K562 (cell line): ENCODE measurements around the gene KCP. TPM values are rescaled to one million over a fixed set of nuclear protein-coding genes. Genes with fewer than 3 reads are reported as not detected.

ENCODE experiments used
- ATAC-seq: fragments of 200-7000 bp; cut with Tn5 transposase; 3 replicates; pipeline ENCODE4 v1.9.1; 2020; ENCODE audit warnings: moderate library complexity
- BruUV-seq: library from RNA; stranded (reverse); fragments of 400-500 nt; replicated peaks from 2 replicates; lab custom pipeline; 2021; lab: Mats Ljungman, UMichigan
- CTCF ChIA-PET: fragments of 300-600 bp; formaldehyde crosslinking; extraction: SDS; loops from one replicate; lab custom pipeline; 2021; ENCODE audit warnings: low intra/inter-chr PET ratio; lab: Yijun Ruan, JAX
- POLR2A ChIA-PET: fragments of 300-600, 350-650 bp; sonication (Branson Sonifier 250); formaldehyde crosslinking; extraction: SDS; loops from one replicate; lab custom pipeline; 2021; ENCODE audit warnings: antibody characterized with exemption, inconsistent platforms; lab: Yijun Ruan, JAX
- DNase-seq, 4 experiments: peaks; one replicate each; pipeline versions ENCODE4 v3.0.0 to v3.0.0-alpha.2; 2011 to 2018; ENCODE audit warnings: low spot score in 3 of 4, mixed read lengths in 3 of 4; ENCODE audit errors: extremely low read depth in 1 of 4
- FAIRE-seq: peaks from 2 replicates; lab custom pipeline; 2011; peaks lifted over from hg19 to GRCh38; lab: Jason Lieb, UNC
- H2AFZ ChIP-seq: 2 replicates; pipeline ENCODE4 v1.6.0; 2011; ENCODE audit warnings: low read depth, low read length, control low read depth, inconsistent platforms
- H3K27ac ChIP-seq: fragments of 200-600 bp; 3 replicates; pipeline ENCODE4 v1.8.0; 2011; ENCODE audit warnings: low read depth, mild to moderate bottlenecking, control low read depth, inconsistent platforms, low read length, moderate library complexity, mixed read lengths; ENCODE audit errors: extremely low read depth
- H3K27me3 ChIP-seq, 2 experiments: fragments of 300-600 bp in 1 of 2; 2 replicates in 1 of 2; 3 replicates in 1 of 2; pipeline versions ENCODE4 v1.6.0 to v1.8.0; 2011; ENCODE audit warnings: inconsistent platforms in 2 of 2, low read length in 2 of 2, mild to moderate bottlenecking in 1 of 2, mixed read lengths in 1 of 2, moderate library complexity in 1 of 2; ENCODE audit not compliant: control insufficient read depth in 2 of 2, insufficient read depth in 2 of 2
- H3K36me3 ChIP-seq: fragments of 300-600 bp; 3 replicates; pipeline ENCODE4 v1.8.0; 2011; ENCODE audit warnings: mild to moderate bottlenecking, low read length, inconsistent platforms; ENCODE audit not compliant: control insufficient read depth, insufficient read depth
- H3K4me1 ChIP-seq, 2 experiments: fragments of 200-600 bp in 1 of 2; replicated peaks in 1 of 2; 2 replicates in 1 of 2; 3 replicates in 1 of 2; pipeline versions ENCODE4 v1.5.1 to v1.8.0; 2011; ENCODE audit warnings: inconsistent platforms in 2 of 2, low read length in 2 of 2, mild to moderate bottlenecking in 1 of 2, mixed read lengths in 1 of 2, moderate library complexity in 1 of 2; ENCODE audit not compliant: control insufficient read depth in 2 of 2, insufficient read depth in 2 of 2
- H3K4me2 ChIP-seq: 2 replicates; pipeline ENCODE4 v1.6.1; 2011; ENCODE audit warnings: low read length, control low read depth, inconsistent platforms, mixed read lengths; ENCODE audit not compliant: insufficient read depth
- H3K4me3 ChIP-seq: fragments of 200-600 bp; sonication (generic), shearing (Covaris generic); 2 replicates; pipeline ENCODE4 v1.5.1; 2016; ENCODE audit warnings: control low read depth, inconsistent platforms
- H3K79me2 ChIP-seq: fragments of 200-600 bp; 3 replicates; pipeline ENCODE4 v1.8.0; 2011; ENCODE audit warnings: low read length, inconsistent platforms; ENCODE audit not compliant: control insufficient read depth, insufficient read depth
- H3K9ac ChIP-seq, 2 experiments: 2 replicates each; pipeline versions ENCODE4 v1.6.0 to v1.6.1; 2011; ENCODE audit warnings: low read depth in 2 of 2, low read length in 2 of 2, control low read depth in 1 of 2, inconsistent platforms in 1 of 2, mild to moderate bottlenecking in 1 of 2, mixed read lengths in 1 of 2; ENCODE audit not compliant: insufficient read depth in 1 of 2
- H3K9me1 ChIP-seq: one replicate; pipeline ENCODE4 v1.6.0; 2011; ENCODE audit warnings: inconsistent platforms, mild to moderate bottlenecking, low read length, moderate library complexity; ENCODE audit not compliant: control insufficient read depth, insufficient read depth
- H3K9me3 ChIP-seq: replicated peaks from 2 replicates; pipeline ENCODE4 v1.5.1; 2011; ENCODE audit warnings: low read depth, low read length, inconsistent platforms; ENCODE audit not compliant: control insufficient read depth, insufficient read depth
- H4K20me1 ChIP-seq: replicated peaks from 2 replicates; pipeline ENCODE4 v1.6.1; 2011; ENCODE audit warnings: low read length, inconsistent platforms, mixed read lengths; ENCODE audit not compliant: control insufficient read depth, insufficient read depth
- CTBP1 ChIP-seq: fragments of 450-650 bp; IDR thresholded peaks from 2 replicates; pipeline ENCODE4 v1.6.1; 2016; ENCODE audit warnings: borderline replicate concordance
- FOXJ2 ChIP-seq: fragments of 200-800 bp; sonication (Bioruptor generic); IDR thresholded peaks from 2 replicates; pipeline ENCODE4 v1.6.1; 2016; ENCODE audit warnings: missing genetic modification characterization, missing compliant biosample characterization
- GTF2E2 ChIP-seq: fragments of 200-800 bp; sonication (Bioruptor generic); IDR thresholded peaks from 2 replicates; pipeline ENCODE4 v1.6.1; 2016; ENCODE audit warnings: missing genetic modification characterization, missing compliant biosample characterization
- HDAC3 ChIP-seq: fragments of 450-650 bp; IDR thresholded peaks from 2 replicates; pipeline ENCODE4 v1.6.1; 2018; ENCODE audit warnings: borderline replicate concordance, mild to moderate bottlenecking, moderate library complexity; ENCODE audit not compliant: partially characterized antibody
- KLF1 ChIP-seq: fragments of 450-650 bp; IDR thresholded peaks from 2 replicates; pipeline ENCODE4 v1.6.1; 2016; ENCODE audit warnings: missing genetic modification characterization, missing compliant biosample characterization
- MCM3 ChIP-seq: fragments of 450-650 bp; IDR thresholded peaks from 2 replicates; pipeline ENCODE4 v1.6.1; 2016
- MYNN ChIP-seq, 2 experiments: sonication (generic); formaldehyde crosslinking in 1 of 2; IDR thresholded peaks; 2 replicates each; pipeline versions ENCODE4 v1.5.0 to v1.6.1; 2016 to 2020; ENCODE audit warnings: antibody characterized with exemption in 1 of 2, missing genetic modification reagents in 1 of 2
- RB1 ChIP-seq: fragments of 450-650 bp; IDR thresholded peaks from 2 replicates; pipeline ENCODE4 v1.6.1; 2017; ENCODE audit warnings: low read depth, mild to moderate bottlenecking
- SMARCE1 ChIP-seq: fragments of 450-650 bp; IDR thresholded peaks from 2 replicates; pipeline ENCODE4 v1.7.1; 2016; ENCODE audit warnings: mild to moderate bottlenecking
- SREBF2 ChIP-seq: sonication (generic); formaldehyde crosslinking; IDR thresholded peaks from 2 replicates; pipeline ENCODE4 v1.4.0; 2020; ENCODE audit warnings: mild to moderate bottlenecking, missing genetic modification reagents
- ZNF586 ChIP-seq: fragments of 450-650 bp; formaldehyde crosslinking; conservative IDR thresholded peaks from 2 replicates; pipeline ENCODE4 v1.4.0; 2020; ENCODE audit warnings: mild to moderate bottlenecking, moderate library complexity
- WGBS: fragments of 100-300 bp; shearing (Covaris generic); methylation state at CpG from one replicate; pipeline ENCODE4 v1.1.6; 2016; ENCODE audit warnings: low coverage, mixed read lengths; ENCODE audit not compliant: insufficient coverage; ENCODE audit errors: missing lambda C conversion rate; 5-methylcytosine and 5-hydroxymethylcytosine counted together
- in situ Hi-C: fragments of 300-500 bp; cut with MboI; formaldehyde crosslinking; loops from 4 replicates; pipeline ENCODE4 v1.15.0; 2018; ENCODE audit warnings: inconsistent platforms, mixed read lengths
- intact Hi-C: fragments of 100-400 bp; cut with micrococcal nuclease; formaldehyde crosslinking; loops from 2 replicates; pipeline ENCODE4 v1.14.2; 2022
- polyA plus RNA-seq, 8 experiments: library from polyadenylated mRNA; depleted of rRNA in 4 of 8; stranded (reverse) in 5 of 8; unstranded in 3 of 8; fragments of >200 nt; fragmentation: Nextera tagmentation in 2 of 8; fragmentation: Illumina TruSeq in 1 of 8; extraction: Ambion mirVana in 2 of 8; extraction: Trizol in 1 of 8; gene quantifications; 2 replicates each; pipeline versions ENCODE4 v1.2.1 to v1.2.3, GENCODE V29; 2011 to 2014; ENCODE audit warnings: inconsistent platforms in 1 of 8, missing spikeins in 1 of 8
- total RNA-seq, 7 experiments: library from RNA; depleted of rRNA in 6 of 7; stranded (reverse); fragments of >200 nt in 6 of 7; fragmentation: Illumina TruSeq in 2 of 7; extraction: Trizol in 2 of 7; gene quantifications; 2 replicates each; pipeline versions ENCODE4 v1.2.1 to v1.2.3, GENCODE V29; 2011 to 2021; ENCODE audit warnings: low replicate concordance in 1 of 7
- TF ChIP-seq, protein P1 (sequence below): sonication (generic); formaldehyde crosslinking; IDR thresholded peaks from 2 replicates; pipeline ENCODE4 v1.8.0; 2022; ENCODE audit warnings: mild to moderate bottlenecking, missing genetic modification reagents
- TF ChIP-seq, protein P2 (sequence below): fragments of 250-450 bp; sonication (Bioruptor Pico); IDR thresholded peaks from 2 replicates; pipeline ENCODE4 v1.5.0; 2020; ENCODE audit warnings: mild to moderate bottlenecking
- TF ChIP-seq, protein P3 (sequence below): fragments of 450-650 bp; IDR thresholded peaks from 2 replicates; pipeline ENCODE4 v1.7.1; 2018; ENCODE audit warnings: mild to moderate bottlenecking, low read depth; ENCODE audit not compliant: partially characterized antibody

Gene KCP
- total and polyA plus RNA-seq, 9 of the 15 experiments (the other 6 are each of a cell fraction or from before 2014, with no cell fraction given) = 0.06 to 0.17 (median 0.12) TPM; not detected in 3

DNA sequence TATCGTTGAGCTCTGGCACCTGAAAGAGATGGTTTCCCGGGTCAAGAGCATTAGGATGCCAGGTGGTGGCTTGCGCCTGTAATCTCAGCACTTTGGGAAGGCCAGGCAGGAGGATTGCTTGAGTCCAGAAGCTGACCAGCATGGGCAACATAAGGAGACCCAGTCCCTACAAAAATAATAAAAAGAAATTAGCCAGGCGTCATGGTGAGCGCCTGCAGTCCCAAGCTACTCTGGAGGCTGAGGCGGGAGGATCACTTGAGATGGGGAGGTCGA lies 6.1 kb upstream of the KCP start:
- peaks cover 8% of the 10 kb centered on the region; the same call in 1 of the 2 replicates for H4K20me1 ChIP-seq
- H3K27me3 ChIP-seq = peaks cover 69 to 77% of the 10 kb centered on the region in 2 experiments
- no peaks in the 10 kb centered on the region for H3K36me3 ChIP-seq
- no peak overlapping the region for H2AFZ ChIP-seq
- no TSS peak for BruUV-seq
- DNase-seq = no peak
- ATAC-seq = no peak
- ChIA-PET POLR2A (interaction anchor here (0.6 kb wide), 1 partner anchor 219 kb away, joined by 4 read pairs; no protein-coding TSS in a partner anchor), CTCF (interaction anchor here (0.6 kb wide), 1 partner anchor 581 kb away, joined by 5 read pairs; no protein-coding TSS in a partner anchor)
- H3K79me2 ChIP-seq = no peaks in the 10 kb centered on the region
- no peaks in the 10 kb centered on the region; the same call in 1 of the 2 replicates for H3K9me3 ChIP-seq
- peaks cover 0 to 19% of the 10 kb centered on the region in 2 experiments; a peak in 2 of 5 replicates for H3K4me1 ChIP-seq
- no peak for FAIRE-seq
- H3K9me1 ChIP-seq = no peaks in the 10 kb centered on the region
- 3% methylated on average over 7 of the region's 7 CpGs for WGBS
- in situ Hi-C loops (no loop called here), intact Hi-C loops (no loop called here)
- no peak overlapping the region for H3K4me3 ChIP-seq
- H3K4me2 ChIP-seq = no peak overlapping the region
- no peak overlapping the region for H3K9ac ChIP-seq
- H3K27ac ChIP-seq = no peak overlapping the region
- no peak for TF ChIP-seq MYNN (IDR thresholded peaks at IDR 0.05)
- no peak for TF ChIP-seq MYNN (CRISPR knock-in tag; IDR thresholded peaks at IDR 0.05)
- TF ChIP-seq SREBF2 (CRISPR knock-in tag) = no peak
- TF ChIP-seq, protein P1, sequence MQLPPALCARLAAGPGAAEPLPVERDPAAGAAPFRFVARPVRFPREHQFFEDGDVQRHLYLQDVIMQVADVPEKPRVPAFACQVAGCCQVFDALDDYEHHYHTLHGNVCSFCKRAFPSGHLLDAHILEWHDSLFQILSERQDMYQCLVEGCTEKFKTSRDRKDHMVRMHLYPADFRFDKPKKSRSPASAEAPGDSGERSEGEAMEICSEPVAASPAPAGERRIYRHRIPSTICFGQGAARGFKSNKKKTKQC = no peak
- TF ChIP-seq KLF1 (tag) = no peak
- TF ChIP-seq MCM3 = no peak
- TF ChIP-seq HDAC3 = no peak
- TF ChIP-seq, protein P2, sequence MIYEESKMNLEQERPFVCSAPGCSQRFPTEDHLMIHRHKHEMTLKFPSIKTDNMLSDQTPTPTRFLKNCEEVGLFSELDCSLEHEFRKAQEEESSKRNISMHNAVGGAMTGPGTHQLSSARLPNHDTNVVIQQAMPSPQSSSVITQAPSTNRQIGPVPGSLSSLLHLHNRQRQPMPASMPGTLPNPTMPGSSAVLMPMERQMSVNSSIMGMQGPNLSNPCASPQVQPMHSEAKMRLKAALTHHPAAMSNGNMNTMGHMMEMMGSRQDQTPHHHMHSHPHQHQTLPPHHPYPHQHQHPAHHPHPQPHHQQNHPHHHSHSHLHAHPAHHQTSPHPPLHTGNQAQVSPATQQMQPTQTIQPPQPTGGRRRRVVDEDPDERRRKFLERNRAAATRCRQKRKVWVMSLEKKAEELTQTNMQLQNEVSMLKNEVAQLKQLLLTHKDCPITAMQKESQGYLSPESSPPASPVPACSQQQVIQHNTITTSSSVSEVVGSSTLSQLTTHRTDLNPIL (CRISPR knock-in tag) = no peak
- TF ChIP-seq ZNF586 (CRISPR knock-in tag) = no peak
- TF ChIP-seq SMARCE1 = no peak
- no peak for TF ChIP-seq GTF2E2 (tag)
- no peak for TF ChIP-seq CTBP1
- TF ChIP-seq FOXJ2 (tag) = no peak
- TF ChIP-seq RB1 = no peak
- TF ChIP-seq, protein P3, sequence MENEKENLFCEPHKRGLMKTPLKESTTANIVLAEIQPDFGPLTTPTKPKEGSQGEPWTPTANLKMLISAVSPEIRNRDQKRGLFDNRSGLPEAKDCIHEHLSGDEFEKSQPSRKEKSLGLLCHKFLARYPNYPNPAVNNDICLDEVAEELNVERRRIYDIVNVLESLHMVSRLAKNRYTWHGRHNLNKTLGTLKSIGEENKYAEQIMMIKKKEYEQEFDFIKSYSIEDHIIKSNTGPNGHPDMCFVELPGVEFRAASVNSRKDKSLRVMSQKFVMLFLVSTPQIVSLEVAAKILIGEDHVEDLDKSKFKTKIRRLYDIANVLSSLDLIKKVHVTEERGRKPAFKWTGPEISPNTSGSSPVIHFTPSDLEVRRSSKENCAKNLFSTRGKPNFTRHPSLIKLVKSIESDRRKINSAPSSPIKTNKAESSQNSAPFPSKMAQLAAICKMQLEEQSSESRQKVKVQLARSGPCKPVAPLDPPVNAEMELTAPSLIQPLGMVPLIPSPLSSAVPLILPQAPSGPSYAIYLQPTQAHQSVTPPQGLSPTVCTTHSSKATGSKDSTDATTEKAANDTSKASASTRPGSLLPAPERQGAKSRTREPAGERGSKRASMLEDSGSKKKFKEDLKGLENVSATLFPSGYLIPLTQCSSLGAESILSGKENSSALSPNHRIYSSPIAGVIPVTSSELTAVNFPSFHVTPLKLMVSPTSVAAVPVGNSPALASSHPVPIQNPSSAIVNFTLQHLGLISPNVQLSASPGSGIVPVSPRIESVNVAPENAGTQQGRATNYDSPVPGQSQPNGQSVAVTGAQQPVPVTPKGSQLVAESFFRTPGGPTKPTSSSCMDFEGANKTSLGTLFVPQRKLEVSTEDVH = no peak
